ENCODE measurements around the gene XRCC3. TPM values are rescaled to one million over a fixed set of nuclear protein-coding genes. Genes with fewer than 3 reads are reported as not detected.

XRCC3 gene
- total RNA-seq, result 11.5 and 17.9 TPM in 2 replicates

DNA sequence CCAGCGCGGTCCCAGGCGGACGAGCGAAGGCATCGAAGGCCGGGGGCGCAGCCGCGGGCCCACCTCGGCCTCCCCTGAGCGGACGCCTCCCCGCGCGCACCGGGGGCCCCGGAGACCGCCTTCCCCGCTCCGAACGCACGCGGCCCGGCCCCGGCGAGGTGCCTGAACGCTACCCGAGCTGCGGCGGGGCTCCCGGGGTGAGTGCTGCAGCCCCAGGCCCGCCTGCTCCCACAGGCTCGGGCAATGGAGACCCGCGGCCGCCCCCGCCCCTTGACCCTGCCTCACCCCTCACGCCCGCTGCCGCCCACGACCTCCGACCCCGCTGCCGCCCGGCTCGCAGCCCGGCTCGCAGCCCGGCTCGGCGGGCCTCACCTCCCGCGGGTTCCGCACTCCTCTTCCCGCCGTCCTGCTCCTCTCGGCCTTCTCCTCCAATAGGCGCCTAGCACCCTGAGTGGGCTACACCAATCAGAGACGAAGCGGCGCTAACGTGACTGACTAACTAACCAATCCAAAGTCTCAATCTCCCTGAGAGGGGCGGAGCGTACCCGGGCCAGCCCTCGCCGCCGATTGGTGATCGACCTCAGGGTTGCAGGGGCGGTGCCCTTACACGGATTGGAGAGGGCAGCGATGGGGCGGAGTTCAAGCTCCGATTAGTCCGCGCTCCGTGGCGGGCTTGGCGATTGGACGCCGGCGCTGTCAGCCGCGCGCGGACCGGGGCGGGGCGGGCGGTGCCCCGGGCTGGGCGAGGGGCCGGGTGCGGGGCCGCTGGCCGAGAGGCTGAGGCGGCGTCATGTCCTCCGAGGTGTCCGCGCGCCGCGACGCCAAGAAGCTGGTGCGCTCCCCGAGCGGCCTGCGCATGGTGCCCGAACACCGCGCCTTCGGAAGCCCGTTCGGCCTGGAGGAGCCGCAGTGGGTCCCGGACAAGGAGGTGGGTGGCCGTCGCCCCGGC lies at the start of gene XRCC3, which contains the start of gene ZFYVE21:
XRCC3 (minus strand) TSS at position 400 of the 949 bp plus-strand sequence. CDS start 4,364 bp downstream, outside the sequence.
ZFYVE21 (plus strand) TSS at position 759 of the 949 bp plus-strand sequence; CDS start at position 791, 32 bp downstream.

Other genes starting within 250 kb of the XRCC3 start
- gene CKB, start 192.6 kb downstream of the XRCC3 start, total RNA-seq, result 19.6 and 50.5 TPM in 2 replicates
- 7.8 and 12.7 TPM in 2 replicates for gene TRMT61A, start 186.3 kb downstream of the XRCC3 start, total RNA-seq
- gene BAG5, start 152.8 kb downstream of the XRCC3 start, total RNA-seq, result 13.8 and 15.1 TPM in 2 replicates
- gene COA8, start 152.5 kb downstream of the XRCC3 start, total RNA-seq, result 28.3 and 40.9 TPM in 2 replicates
- gene KLC1, start 86.2 kb downstream of the XRCC3 start, total RNA-seq, result 179 and 201 TPM in 2 replicates
- gene ZFYVE21, start 359 bp upstream of the XRCC3 start, total RNA-seq, result 60.5 and 65.4 TPM in 2 replicates
- 3.2 and 3.5 TPM in 2 replicates for gene PPP1R13B, start 132.1 kb upstream of the XRCC3 start, total RNA-seq
- gene TDRD9, start 213.0 kb upstream of the XRCC3 start, total RNA-seq, result under 0.01 and 0.71 TPM in 2 replicates
- gene RD3L, start 227.1 kb upstream of the XRCC3 start, total RNA-seq, result not detected in 2 replicates

Measured in myometrial cell (primary cell).